Activated CD4-positive, alpha-beta T cell treated with anti-CD3 and anti-CD28 coated beads for 4 hours (primary cell): Measurements from ENCODE around the gene TRAF4.
"Not testable (repeated sequence)": the region's sequence is repeated elsewhere in the genome, so short reads cannot be mapped to it uniquely, and the experiment has no call there.

Source experiments
- DNase-seq, 2 donors: peaks; one replicate each; pipeline ENCODE4 v3.0.0-alpha.2; 2020

TRAF4 gene

GRCh38 chr17:28794846-28795441 is 51.1 kb downstream of the TRAF4 start:
- DNase-seq, result not testable (repeated sequence)

DNA sequence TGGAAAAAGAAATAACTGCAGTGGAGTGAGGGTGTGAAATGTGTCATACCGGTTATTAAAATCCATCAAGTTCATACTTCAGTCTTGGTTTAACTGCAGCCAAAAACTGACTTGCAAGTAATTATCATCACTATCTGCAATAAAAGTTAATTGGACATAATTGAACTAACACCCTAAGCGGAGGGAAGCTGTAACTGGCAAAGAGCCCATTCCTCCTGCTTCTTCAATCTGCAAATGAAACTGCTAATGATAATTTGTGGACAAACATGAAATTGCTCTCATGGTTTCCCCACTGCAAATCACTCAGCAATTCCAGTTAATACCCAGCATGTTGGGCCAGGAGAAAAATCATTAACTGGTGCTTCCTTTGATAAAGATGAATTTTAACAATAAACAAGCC is 52.3 kb downstream of the TRAF4 start:
- no peak for DNase-seq
